Mammary epithelial cell (primary cell): ENCODE measurements around the gene SAA2.

Source experiments
- CTCF ChIP-seq, 2 donors: IDR thresholded peaks in 1 of 2; conservative IDR thresholded peaks in 1 of 2; 2 replicates each; pipeline ENCODE4 v1.5.1; 2011 to 2012; ENCODE audit warnings: inconsistent platforms in 2 of 2, low read length in 2 of 2, mild to moderate bottlenecking in 2 of 2, control low read depth in 1 of 2, low read depth in 1 of 2; ENCODE audit not compliant: insufficient read depth in 1 of 2; ENCODE audit errors: extremely low read depth in 1 of 2
- EZH2 ChIP-seq: IDR thresholded peaks from 2 replicates; pipeline ENCODE4 v1.6.1; 2012; ENCODE audit warnings: low read length, inconsistent platforms, borderline replicate concordance

- TF ChIP-seq CTCF (conservative IDR thresholded peaks at IDR 0.05 in 1 of 2, IDR thresholded peaks at IDR 0.05 in 1 of 2; ENCODE audit: extremely low read depth in 1 of 2, insufficient read depth in 1 of 2, low read depth in 1 of 2, low read length in 2 of 2) (no peak), EZH2 (no peak)
Measured at GRCh38 chr11:18233912-18234311, 14.6 kb downstream of the SAA2 start.
